ENCODE data around the gene KIF16B.
"Not testable (repeated sequence)": the region's sequence is repeated elsewhere in the genome, so short reads cannot be mapped to it uniquely, and the experiment has no call there.

Gene KIF16B

GRCh38 chr20:16445482-16445881, 127.8 kb downstream of the KIF16B start:
- TF ChIP-seq CTCF (IDR thresholded peaks at IDR 0.05; ENCODE audit: insufficient read depth, low read depth, low read length, missing control alignments): no peak
- no peak for DNase-seq (ENCODE audit: low read depth)

GRCh38 chr20:16444057-16444777, 129.0 kb downstream of the KIF16B start:
- no peak for TF ChIP-seq CTCF (IDR thresholded peaks at IDR 0.05; ENCODE audit: insufficient read depth, low read depth, low read length, missing control alignments)
- DNase-seq (ENCODE audit: low read depth): no peak
- H3K4me3 ChIP-seq (ENCODE audit: low read depth, low read length): no peak overlapping the region

More at GRCh38 chr20:16445482-16445881, 127.8 kb downstream of the KIF16B start:
- no peak overlapping the region for H3K4me3 ChIP-seq (ENCODE audit: low read depth, low read length)

GRCh38 chr20:16441546-16442164, 131.6 kb downstream of the KIF16B start:
- no peak overlapping the region for H3K4me3 ChIP-seq (ENCODE audit: low read depth, low read length)
- TF ChIP-seq CTCF (IDR thresholded peaks at IDR 0.05; ENCODE audit: insufficient read depth, low read depth, low read length, missing control alignments): no peak
- no peak for DNase-seq (ENCODE audit: low read depth)

- no peak for DNase-seq (ENCODE audit: low read depth)
- no peak overlapping the region for H3K4me3 ChIP-seq (ENCODE audit: low read depth, low read length)
These were observed 132.6 kb downstream of the KIF16B start for GRCh38 chr20:16440686-16441085.

GRCh38 chr20:16439540-16439939, 133.7 kb downstream of the KIF16B start:
- not testable (repeated sequence) for DNase-seq (ENCODE audit: low read depth); H3K4me3 ChIP-seq (ENCODE audit: low read depth, low read length)

More at GRCh38 chr20:16440686-16441085, 132.6 kb downstream of the KIF16B start:
- no peak for TF ChIP-seq CTCF (IDR thresholded peaks at IDR 0.05; ENCODE audit: insufficient read depth, low read depth, low read length, missing control alignments)

GRCh38 chr20:16438100-16438499, 135.1 kb downstream of the KIF16B start:
- no peak for TF ChIP-seq CTCF (IDR thresholded peaks at IDR 0.05; ENCODE audit: insufficient read depth, low read depth, low read length, missing control alignments)
- DNase-seq (ENCODE audit: low read depth): peak; percentile 1

GRCh38 chr20:16437387-16437996, 135.8 kb downstream of the KIF16B start:
- H3K4me3 ChIP-seq (ENCODE audit: low read depth, low read length): no peak overlapping the region
- TF ChIP-seq CTCF (IDR thresholded peaks at IDR 0.05; ENCODE audit: insufficient read depth, low read depth, low read length, missing control alignments): no peak

More at GRCh38 chr20:16438100-16438499, 135.1 kb downstream of the KIF16B start:
- H3K4me3 ChIP-seq (ENCODE audit: low read depth, low read length): no peak overlapping the region

More at GRCh38 chr20:16437387-16437996, 135.8 kb downstream of the KIF16B start:
- no peak for DNase-seq (ENCODE audit: low read depth)
